ENCODE measurements around the gene SMIM45.

Gene SMIM45

GRCh38 chr22:41969110-41969646 lies 17.2 kb downstream of the SMIM45 start, which contains the start of gene SEPTIN3:
TSS of gene SEPTIN3 (plus strand) at chr22:41969443. CDS start at chr22:41971493, 2,050 bp downstream.
- no peak within 1 kb of the TSS for H3K9ac ChIP-seq (ENCODE audit: control insufficient read depth, insufficient read depth, low read length)
- FAIRE-seq (no peak), ATAC-seq (no peak), DNase-seq (ENCODE audit: low read depth, low spot score) (no peak)
- TF ChIP-seq MYB (IDR thresholded peaks at IDR 0.05; ENCODE audit: borderline replicate concordance, low read depth, low read length): no peak
- no peak for TF ChIP-seq MTA3 (IDR thresholded peaks at IDR 0.05; ENCODE audit: borderline replicate concordance, low read length)
- TF ChIP-seq EED (IDR thresholded peaks at IDR 0.05; ENCODE audit: low read depth): no peak
- TF ChIP-seq IRF5 (IDR thresholded peaks at IDR 0.05; ENCODE audit: borderline replicate concordance): no peak
- no peak within 1 kb of the TSS for H3K4me3 ChIP-seq
- H3K9me3 ChIP-seq (replicated peaks; ENCODE audit: control insufficient read depth, insufficient read depth, low read length): no peaks in the 10 kb centered on the region
- no peak within 1 kb of the TSS for H2AFZ ChIP-seq (ENCODE audit: control insufficient read depth, low read depth, low read length)
- no peak within 1 kb of the TSS for H3K4me2 ChIP-seq (ENCODE audit: control insufficient read depth, insufficient read depth)
- no peaks in the 10 kb centered on the region for H3K4me1 ChIP-seq (ENCODE audit: control insufficient read depth, insufficient read depth, low read length)
- in situ Hi-C loops (cut with MboI) (loop anchor here (5.0 kb wide), 1 partner anchor 468 kb away; no protein-coding TSS in a partner anchor), intact Hi-C loops (cut with micrococcal nuclease; ENCODE audit: unreplicated experiment) (loop anchor here (5.0 to 10.0 kb wide), 4 partner anchors 103 to 583 kb away; partner anchors contain the start of genes NAGA, PHETA2 and SERHL2)
- H3K27ac ChIP-seq (ENCODE audit: control insufficient read depth, insufficient read depth): no peak within 1 kb of the TSS
- no peaks in the 10 kb centered on the region for H4K20me1 ChIP-seq (ENCODE audit: control insufficient read depth, insufficient read depth)
- no TSS peak for BruUV-seq (replicated peaks)
- no peaks in the 10 kb centered on the region for H3K27me3 ChIP-seq (replicated peaks in 1 of 2; ENCODE audit: control insufficient read depth in 2 of 2, insufficient read depth in 2 of 2, low read length in 1 of 2)
- ChIA-PET RAD21 (ENCODE audit: unreplicated experiment) (interaction anchor here (0.9 kb wide), 1 partner anchor 472 kb away, joined by 3 read pairs; no protein-coding TSS in a partner anchor), CTCF (interaction anchor here (0.6 to 6.3 kb wide), 4 partner anchors 61 to 150 kb away, joined by 3 to 57 read pairs (median 16); partner anchors contain the start of gene NDUFA6), SMC1A (ENCODE audit: uncharacterized antibody, unreplicated experiment) (interaction anchor here (0.7 kb wide), 1 partner anchor 142 kb away, joined by 3 read pairs; no protein-coding TSS in a partner anchor), POLR2A (interaction anchor here (0.5 to 1.1 kb wide), 3 partner anchors 120 to 450 kb away, joined by 3 to 10 read pairs (median 7); no protein-coding TSS in a partner anchor)
- H3K36me3 ChIP-seq (ENCODE audit: control insufficient read depth in 2 of 2, insufficient read depth in 2 of 2, low read length in 1 of 2): no peaks in the 10 kb centered on the region
- H3K79me2 ChIP-seq (ENCODE audit: control insufficient read depth, insufficient read depth, low read length): no peaks in the 10 kb centered on the region
- 61% methylated on average over 8 of the region's 8 CpGs for WGBS (ENCODE audit: insufficient coverage, insufficient replicate concordance, low lambda C conversion rate, missing lambda C conversion rate)

DNA sequence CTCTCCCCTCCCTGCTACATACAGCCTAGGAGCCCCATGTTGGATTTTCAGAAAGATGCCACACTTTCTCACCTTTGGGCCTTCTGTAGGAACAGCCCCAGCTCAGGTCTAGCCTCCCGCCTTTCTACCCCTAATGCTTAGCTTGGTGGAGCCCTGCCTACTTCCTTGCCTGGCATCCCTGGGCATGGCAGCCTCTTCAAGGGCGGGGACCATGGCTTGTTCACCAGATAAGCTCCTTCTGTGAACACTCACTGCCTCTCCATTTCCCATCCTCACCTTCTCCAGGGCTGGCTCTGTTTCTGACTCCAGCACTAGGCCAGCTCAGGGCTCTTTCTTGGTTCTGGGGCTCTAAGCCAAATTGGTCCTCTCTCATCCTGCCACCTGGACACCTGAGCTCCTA lies 18.7 kb downstream of the SMIM45 start:
- Histone ChIP-seq H3K36me3 (ENCODE audit: control insufficient read depth in 2 of 2, insufficient read depth in 2 of 2, low read length in 1 of 2) (no peaks in the 10 kb centered on the region), H3K27me3 (replicated peaks in 1 of 2; ENCODE audit: control insufficient read depth in 2 of 2, insufficient read depth in 2 of 2, low read length in 1 of 2) (peaks cover 0 to 5% of the 10 kb centered on the region in 2 experiments; a peak in 2 of 4 replicates), H3K27ac (ENCODE audit: control insufficient read depth, insufficient read depth) (no peak overlapping the region), H3K9me3 (replicated peaks; ENCODE audit: control insufficient read depth, insufficient read depth, low read length) (no peaks in the 10 kb centered on the region), H3K4me2 (ENCODE audit: control insufficient read depth, insufficient read depth) (no peak overlapping the region), H3K79me2 (ENCODE audit: control insufficient read depth, insufficient read depth, low read length) (no peaks in the 10 kb centered on the region), H3K4me1 (ENCODE audit: control insufficient read depth, insufficient read depth, low read length) (no peaks in the 10 kb centered on the region; the same call in 1 of the 2 replicates), H3K9ac (ENCODE audit: control insufficient read depth, insufficient read depth, low read length) (no peak overlapping the region), H2AFZ (ENCODE audit: control insufficient read depth, low read depth, low read length) (no peak overlapping the region), H3K4me3 (no peak overlapping the region), H4K20me1 (ENCODE audit: control insufficient read depth, insufficient read depth) (no peaks in the 10 kb centered on the region)
- intact Hi-C loops (cut with micrococcal nuclease; ENCODE audit: unreplicated experiment): no loop called here
- no peak for ATAC-seq
- RAD21 ChIA-PET (ENCODE audit: unreplicated experiment): no interaction called here
- no peak for FAIRE-seq
- CTCF ChIA-PET: interaction anchor here (0.9 to 1.7 kb wide), 3 partner anchors 9 to 273 kb away, joined by 3 to 5 read pairs (median 4); no protein-coding TSS in a partner anchor
- in situ Hi-C loops (cut with MboI): no loop called here
- WGBS (ENCODE audit: insufficient coverage, insufficient replicate concordance, low lambda C conversion rate, missing lambda C conversion rate): 64% methylated on average over 2 of the region's 2 CpGs
- BruUV-seq (replicated peaks): no TSS peak
- POLR2A ChIA-PET: interaction anchor here (0.8 kb wide), 1 partner anchor 466 kb away, joined by 3 read pairs; no protein-coding TSS in a partner anchor
- DNase-seq (ENCODE audit: low read depth, low spot score): no peak
- SMC1A ChIA-PET (ENCODE audit: uncharacterized antibody, unreplicated experiment): interaction anchor here (1.0 kb wide), 1 partner anchor 592 kb away, joined by 3 read pairs; no protein-coding TSS in a partner anchor
- TF ChIP-seq FOXM1 (IDR thresholded peaks at IDR 0.05; ENCODE audit: low read depth, low read length): no peak
- no peak for TF ChIP-seq PAX5 (IDR thresholded peaks at IDR 0.05; ENCODE audit: borderline replicate concordance, low read depth, low read length)
- no peak for TF ChIP-seq E2F4 (IDR thresholded peaks at IDR 0.05; ENCODE audit: low read depth, low read length)
- TF ChIP-seq SMAD1 (IDR thresholded peaks at IDR 0.05; ENCODE audit: low read depth, partially characterized antibody): no peak
- TF ChIP-seq HCFC1 (IDR thresholded peaks at IDR 0.05; ENCODE audit: low read length): no peak
- TF ChIP-seq SIN3A (IDR thresholded peaks at IDR 0.05; ENCODE audit: low read depth, low read length): no peak
- TF ChIP-seq, protein P1, sequence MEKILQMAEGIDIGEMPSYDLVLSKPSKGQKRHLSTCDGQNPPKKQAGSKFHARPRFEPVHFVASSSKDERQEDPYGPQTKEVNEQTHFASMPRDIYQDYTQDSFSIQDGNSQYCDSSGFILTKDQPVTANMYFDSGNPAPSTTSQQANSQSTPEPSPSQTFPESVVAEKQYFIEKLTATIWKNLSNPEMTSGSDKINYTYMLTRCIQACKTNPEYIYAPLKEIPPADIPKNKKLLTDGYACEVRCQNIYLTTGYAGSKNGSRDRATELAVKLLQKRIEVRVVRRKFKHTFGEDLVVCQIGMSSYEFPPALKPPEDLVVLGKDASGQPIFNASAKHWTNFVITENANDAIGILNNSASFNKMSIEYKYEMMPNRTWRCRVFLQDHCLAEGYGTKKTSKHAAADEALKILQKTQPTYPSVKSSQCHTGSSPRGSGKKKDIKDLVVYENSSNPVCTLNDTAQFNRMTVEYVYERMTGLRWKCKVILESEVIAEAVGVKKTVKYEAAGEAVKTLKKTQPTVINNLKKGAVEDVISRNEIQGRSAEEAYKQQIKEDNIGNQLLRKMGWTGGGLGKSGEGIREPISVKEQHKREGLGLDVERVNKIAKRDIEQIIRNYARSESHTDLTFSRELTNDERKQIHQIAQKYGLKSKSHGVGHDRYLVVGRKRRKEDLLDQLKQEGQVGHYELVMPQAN (conservative IDR thresholded peaks at IDR 0.05): no peak
